PC-9 (cell line): ENCODE data around the gene PXT1.

Source experiments
- EZH2 ChIP-seq: fragments of 200-600 bp; sonication (generic); IDR thresholded peaks from 2 replicates; pipeline ENCODE4 v1.8.0; 2017; ENCODE audit warnings: antibody characterized with exemption, low read depth
- TF ChIP-seq, protein P1 (sequence below): fragments of 200-600 bp; sonication (generic); conservative IDR thresholded peaks from 2 replicates; pipeline ENCODE4 v1.6.1; 2017; ENCODE audit warnings: mixed run types, antibody characterized with exemption, mild to moderate bottlenecking, moderate library complexity

DNA sequence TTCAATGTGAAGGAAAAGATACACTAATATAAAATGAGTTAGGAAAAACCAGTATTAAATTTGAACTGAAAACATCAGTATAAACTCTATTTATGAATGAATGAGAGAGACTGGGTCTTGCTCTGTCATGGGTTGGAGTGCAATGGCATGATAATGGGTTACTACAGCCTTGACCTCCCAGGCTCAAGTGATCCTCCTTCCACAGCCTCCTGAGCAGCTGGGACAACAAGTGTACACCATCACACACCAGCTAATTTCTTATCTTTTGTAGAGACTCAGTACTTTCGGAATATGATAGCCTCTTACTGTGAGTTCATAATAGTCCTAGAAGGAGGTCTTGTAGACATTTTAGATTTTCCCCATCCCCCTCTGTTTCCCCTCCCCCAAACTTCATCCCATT, 21.6 kb upstream of the PXT1 start:
- TF ChIP-seq, protein P1, sequence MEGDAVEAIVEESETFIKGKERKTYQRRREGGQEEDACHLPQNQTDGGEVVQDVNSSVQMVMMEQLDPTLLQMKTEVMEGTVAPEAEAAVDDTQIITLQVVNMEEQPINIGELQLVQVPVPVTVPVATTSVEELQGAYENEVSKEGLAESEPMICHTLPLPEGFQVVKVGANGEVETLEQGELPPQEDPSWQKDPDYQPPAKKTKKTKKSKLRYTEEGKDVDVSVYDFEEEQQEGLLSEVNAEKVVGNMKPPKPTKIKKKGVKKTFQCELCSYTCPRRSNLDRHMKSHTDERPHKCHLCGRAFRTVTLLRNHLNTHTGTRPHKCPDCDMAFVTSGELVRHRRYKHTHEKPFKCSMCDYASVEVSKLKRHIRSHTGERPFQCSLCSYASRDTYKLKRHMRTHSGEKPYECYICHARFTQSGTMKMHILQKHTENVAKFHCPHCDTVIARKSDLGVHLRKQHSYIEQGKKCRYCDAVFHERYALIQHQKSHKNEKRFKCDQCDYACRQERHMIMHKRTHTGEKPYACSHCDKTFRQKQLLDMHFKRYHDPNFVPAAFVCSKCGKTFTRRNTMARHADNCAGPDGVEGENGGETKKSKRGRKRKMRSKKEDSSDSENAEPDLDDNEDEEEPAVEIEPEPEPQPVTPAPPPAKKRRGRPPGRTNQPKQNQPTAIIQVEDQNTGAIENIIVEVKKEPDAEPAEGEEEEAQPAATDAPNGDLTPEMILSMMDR: no peak
- TF ChIP-seq EZH2: no peak
